Measurements from ENCODE around the gene FNIP2.
A peak's percentile ranks its signal among the peaks of the same experiment; 100 is the strongest.

Gene FNIP2

GRCh38 chr4:158763462-158763861 lies 5.4 kb upstream of the FNIP2 start:
- no peak for TF ChIP-seq CTCF (IDR thresholded peaks at IDR 0.05; ENCODE audit: low read depth, low read length, missing control alignments)
- no peak overlapping the region for H3K4me3 ChIP-seq (ENCODE audit: low read depth, low read length)
- no peak for DNase-seq (ENCODE audit: low read depth)

- DNase-seq (ENCODE audit: low read depth): no peak
- no peak for TF ChIP-seq CTCF (IDR thresholded peaks at IDR 0.05; ENCODE audit: low read depth, low read length, missing control alignments)
- no peak overlapping the region for H3K4me3 ChIP-seq (ENCODE audit: low read depth, low read length)
These were observed 2.3 kb upstream of the FNIP2 start for GRCh38 chr4:158766434-158767044.

- H3K4me3 ChIP-seq (ENCODE audit: low read depth, low read length): no peak overlapping the region
- DNase-seq (ENCODE audit: low read depth): no peak
- TF ChIP-seq CTCF (IDR thresholded peaks at IDR 0.05; ENCODE audit: low read depth, low read length, missing control alignments): no peak
These were observed 1.4 kb upstream of the FNIP2 start for GRCh38 chr4:158767451-158767850.

- no peak for DNase-seq (ENCODE audit: low read depth)
- peak overlapping the region; percentile 71 for H3K4me3 ChIP-seq (ENCODE audit: low read depth, low read length)
- no peak for TF ChIP-seq CTCF (IDR thresholded peaks at IDR 0.05; ENCODE audit: low read depth, low read length, missing control alignments)
These were observed 522 bp downstream of the FNIP2 start for GRCh38 chr4:158769175-158769921.

GRCh38 chr4:158770671-158771070 lies 1.8 kb downstream of the FNIP2 start:
- no peak overlapping the region for H3K4me3 ChIP-seq (ENCODE audit: low read depth, low read length)
- TF ChIP-seq CTCF (IDR thresholded peaks at IDR 0.05; ENCODE audit: low read depth, low read length, missing control alignments): no peak
- DNase-seq (ENCODE audit: low read depth): no peak

GRCh38 chr4:158771776-158772175 lies 3.0 kb downstream of the FNIP2 start:
- no peak overlapping the region for H3K4me3 ChIP-seq (ENCODE audit: low read depth, low read length)
- no peak for DNase-seq (ENCODE audit: low read depth)
- no peak for TF ChIP-seq CTCF (IDR thresholded peaks at IDR 0.05; ENCODE audit: low read depth, low read length, missing control alignments)

Data from GM12864 (cell line).